GM21723 (cell line): Measurements from ENCODE around the gene CEACAM20.
"Not testable (repeated sequence)": the region's sequence is repeated elsewhere in the genome, so short reads cannot be mapped to it uniquely, and the experiment has no call there.

Experiments
- ATAC-seq: cut with Tn5 transposase; IDR thresholded peaks from one replicate; pipeline ENCODE4 v1.9.1; 2021; ENCODE audit warnings: mild to moderate bottlenecking, moderate library complexity; ENCODE audit not compliant: unreplicated experiment

Gene CEACAM20

GRCh38 chr19:44529536-44529935 is at the start of gene CEACAM20:
Gene CEACAM20, minus strand, starts transcription at chr19:44529675. Its CDS starts 166 bp downstream, at chr19:44529509.
- ATAC-seq: no peak

GRCh38 chr19:44577566-44577874 is 48.0 kb upstream of the CEACAM20 start:
- ATAC-seq: no peak

GRCh38 chr19:44576843-44577565 is 47.5 kb upstream of the CEACAM20 start:
- ATAC-seq: no peak

GRCh38 chr19:44575116-44575700 is 45.7 kb upstream of the CEACAM20 start:
- no peak for ATAC-seq

- no peak for ATAC-seq
These were observed 44.9 kb upstream of the CEACAM20 start for GRCh38 chr19:44574186-44574950.

- no peak for ATAC-seq
These were observed 44.2 kb upstream of the CEACAM20 start for GRCh38 chr19:44573627-44574026.

- ATAC-seq: no peak
These were observed 43.7 kb upstream of the CEACAM20 start for GRCh38 chr19:44573183-44573582.

- ATAC-seq: no peak
These were observed 43.1 kb upstream of the CEACAM20 start for GRCh38 chr19:44572581-44572900.

GRCh38 chr19:44571830-44572580 is 42.5 kb upstream of the CEACAM20 start:
- no peak for ATAC-seq

- ATAC-seq: no peak
These were observed 41.7 kb upstream of the CEACAM20 start for GRCh38 chr19:44570984-44571684.

GRCh38 chr19:44570603-44570983 is 41.1 kb upstream of the CEACAM20 start:
- ATAC-seq: no peak

GRCh38 chr19:44567745-44568144 is 38.3 kb upstream of the CEACAM20 start:
- ATAC-seq: no peak

- ATAC-seq: no peak
These were observed 37.5 kb upstream of the CEACAM20 start for GRCh38 chr19:44566984-44567383.

- not testable (repeated sequence) for ATAC-seq
These were observed 33.7 kb upstream of the CEACAM20 start for GRCh38 chr19:44563086-44563655.

- no peak for ATAC-seq
These were observed 28.5 kb upstream of the CEACAM20 start for GRCh38 chr19:44557933-44558332.

GRCh38 chr19:44554641-44555246 is 25.3 kb upstream of the CEACAM20 start:
- ATAC-seq: no peak

GRCh38 chr19:44553478-44554171 is 24.1 kb upstream of the CEACAM20 start:
- no peak for ATAC-seq

GRCh38 chr19:44552324-44552723 is 22.8 kb upstream of the CEACAM20 start:
- ATAC-seq: no peak

GRCh38 chr19:44551850-44552249 is 22.4 kb upstream of the CEACAM20 start:
- no peak for ATAC-seq

GRCh38 chr19:44550976-44551375 is 21.5 kb upstream of the CEACAM20 start:
- not testable (repeated sequence) for ATAC-seq
